GM12865 (cell line): ENCODE results near the gene C3orf18.

ENCODE experiments used
- DNase-seq: peaks from one replicate; pipeline ENCODE4 v3.0.0; 2010; ENCODE audit warnings: low read depth
- H3K4me3 ChIP-seq: 2 replicates; pipeline ENCODE4 v1.5.1; 2011; ENCODE audit warnings: mild to moderate bottlenecking, low read depth, low read length, control low read depth
- CTCF ChIP-seq: IDR thresholded peaks from 2 replicates; pipeline ENCODE4 v1.5.1; 2011; ENCODE audit warnings: low read length, control low read depth, low read depth, inconsistent platforms; ENCODE audit not compliant: insufficient read depth; ENCODE audit errors: missing control alignments

The C3orf18 gene

GRCh38 chr3:50571486-50571885 lies 3.9 kb upstream of the C3orf18 start:
- TF ChIP-seq CTCF = no peak
- no peak for DNase-seq
- no peak overlapping the region for H3K4me3 ChIP-seq

GRCh38 chr3:50570508-50571279 lies 3.1 kb upstream of the C3orf18 start:
- H3K4me3 ChIP-seq = peak overlapping the region; percentile 96
- TF ChIP-seq CTCF = no peak

GRCh38 chr3:50568947-50569749 lies 1.6 kb upstream of the C3orf18 start, which contains the start of gene HEMK1:
HEMK1 (plus strand) TSS chr3:50569522; CDS start chr3:50571105, 1,583 bp downstream.
- peak within 1 kb of the TSS; percentile 96 for H3K4me3 ChIP-seq

More at GRCh38 chr3:50570508-50571279, 3.1 kb upstream of the C3orf18 start:
- DNase-seq = no peak

GRCh38 chr3:50567011-50567385 lies 549 bp downstream of the C3orf18 start:
- peak overlapping the region; percentile 43 for H3K4me3 ChIP-seq
- no peak for DNase-seq
- no peak for TF ChIP-seq CTCF

More at GRCh38 chr3:50568947-50569749, 1.6 kb upstream of the C3orf18 start, which contains the start of gene HEMK1:
- TF ChIP-seq CTCF = no peak
- peak; percentile 97 for DNase-seq

GRCh38 chr3:50564321-50564720 lies 3.2 kb downstream of the C3orf18 start:
- TF ChIP-seq CTCF = no peak
- no peak for DNase-seq
- no peak overlapping the region for H3K4me3 ChIP-seq

- no peak for TF ChIP-seq CTCF
- DNase-seq = no peak
- H3K4me3 ChIP-seq = no peak overlapping the region
Measured at GRCh38 chr3:50563867-50564266, 3.7 kb downstream of the C3orf18 start.
